IPS-15b (cell line): ENCODE results near the gene HSF2BP.
"Not testable (repeated sequence)": the region's sequence is repeated elsewhere in the genome, so short reads cannot be mapped to it uniquely, and the experiment has no call there.

Source experiments
- H3K27me3 ChIP-seq: one replicate; pipeline ENCODE4 v1.6.1; 2013; ENCODE audit warnings: low read length; ENCODE audit not compliant: control insufficient read depth, insufficient read depth
- H3K36me3 ChIP-seq: one replicate; pipeline ENCODE4 v1.6.1; 2013; ENCODE audit warnings: low read length; ENCODE audit not compliant: control insufficient read depth, insufficient read depth
- H3K4me1 ChIP-seq: one replicate; pipeline ENCODE4 v1.6.1; 2013; ENCODE audit warnings: mild to moderate bottlenecking, low read length; ENCODE audit not compliant: control insufficient read depth, insufficient read depth
- H3K4me3 ChIP-seq: one replicate; pipeline ENCODE4 v1.5.1; 2013; ENCODE audit warnings: low read depth, low read length
- H3K9ac ChIP-seq: one replicate; pipeline ENCODE4 v1.6.1; 2013; ENCODE audit warnings: low read depth, mild to moderate bottlenecking, low read length
- H3K9me3 ChIP-seq: one replicate; pipeline ENCODE4 v1.6.1; 2013; ENCODE audit warnings: mild to moderate bottlenecking, low read length; ENCODE audit not compliant: control insufficient read depth, insufficient read depth

Gene HSF2BP

GRCh38 chr21:43575473-43575844 is 83.8 kb downstream of the HSF2BP start:
- Histone ChIP-seq H3K27me3 (no peaks in the 10 kb centered on the region), H3K4me1 (no peaks in the 10 kb centered on the region), H3K9ac (no peak overlapping the region), H3K4me3 (no peak overlapping the region), H3K9me3 (no peaks in the 10 kb centered on the region), H3K36me3 (no peaks in the 10 kb centered on the region)

GRCh38 chr21:43574741-43575472 is 84.4 kb downstream of the HSF2BP start:
- no peaks in the 10 kb centered on the region for H3K36me3 ChIP-seq
- H3K4me1 ChIP-seq, result no peaks in the 10 kb centered on the region
- H3K27me3 ChIP-seq, result no peaks in the 10 kb centered on the region
- no peak overlapping the region for H3K9ac ChIP-seq
- H3K4me3 ChIP-seq, result no peak overlapping the region
- no peaks in the 10 kb centered on the region for H3K9me3 ChIP-seq

- no peaks in the 10 kb centered on the region for H3K36me3 ChIP-seq
- H3K9me3 ChIP-seq, result no peaks in the 10 kb centered on the region
- H3K27me3 ChIP-seq, result no peaks in the 10 kb centered on the region
- H3K4me3 ChIP-seq, result no peak overlapping the region
- no peak overlapping the region for H3K9ac ChIP-seq
- no peaks in the 10 kb centered on the region for H3K4me1 ChIP-seq
Measured at GRCh38 chr21:43573921-43574320, 85.4 kb downstream of the HSF2BP start.

GRCh38 chr21:43572446-43572845 is 86.8 kb downstream of the HSF2BP start:
- Histone ChIP-seq H3K36me3 (no peaks in the 10 kb centered on the region), H3K27me3 (no peaks in the 10 kb centered on the region), H3K9me3 (no peaks in the 10 kb centered on the region), H3K4me3 (no peak overlapping the region), H3K4me1 (no peaks in the 10 kb centered on the region), H3K9ac (no peak overlapping the region)

- no peak overlapping the region for H3K9ac ChIP-seq
- no peaks in the 10 kb centered on the region for H3K36me3 ChIP-seq
- no peaks in the 10 kb centered on the region for H3K4me1 ChIP-seq
Measured at GRCh38 chr21:43571976-43572375, 87.3 kb downstream of the HSF2BP start.

GRCh38 chr21:43570195-43570594 is 89.1 kb downstream of the HSF2BP start:
- not testable (repeated sequence) for H3K36me3 ChIP-seq, H3K9ac ChIP-seq, H3K4me3 ChIP-seq, H3K27me3 ChIP-seq, H3K9me3 ChIP-seq, H3K4me1 ChIP-seq

More at GRCh38 chr21:43571976-43572375, 87.3 kb downstream of the HSF2BP start:
- H3K4me3 ChIP-seq, result no peak overlapping the region
- H3K27me3 ChIP-seq, result no peaks in the 10 kb centered on the region
- no peaks in the 10 kb centered on the region for H3K9me3 ChIP-seq

- not testable (repeated sequence) for H3K9me3 ChIP-seq, H3K4me3 ChIP-seq, H3K36me3 ChIP-seq, H3K9ac ChIP-seq, H3K4me1 ChIP-seq, H3K27me3 ChIP-seq
Measured at GRCh38 chr21:43562451-43562850, 96.8 kb downstream of the HSF2BP start.

GRCh38 chr21:43540561-43540960 is 118.7 kb downstream of the HSF2BP start:
- H3K27me3 ChIP-seq, H3K4me1 ChIP-seq, H3K4me3 ChIP-seq, H3K9me3 ChIP-seq, H3K9ac ChIP-seq, H3K36me3 ChIP-seq: not testable (repeated sequence)

GRCh38 chr21:43522495-43523131 is 136.7 kb downstream of the HSF2BP start:
- not testable (repeated sequence) for H3K9ac ChIP-seq, H3K36me3 ChIP-seq, H3K9me3 ChIP-seq, H3K4me3 ChIP-seq, H3K27me3 ChIP-seq, H3K4me1 ChIP-seq

- not testable (repeated sequence) for H3K36me3 ChIP-seq, H3K4me3 ChIP-seq, H3K27me3 ChIP-seq, H3K9ac ChIP-seq, H3K4me1 ChIP-seq, H3K9me3 ChIP-seq
Measured at GRCh38 chr21:43517701-43518100, 141.6 kb downstream of the HSF2BP start.

- H3K36me3 ChIP-seq, H3K27me3 ChIP-seq, H3K4me1 ChIP-seq, H3K9me3 ChIP-seq, H3K4me3 ChIP-seq, H3K9ac ChIP-seq: not testable (repeated sequence)
Measured at GRCh38 chr21:43516860-43517627, 142.2 kb downstream of the HSF2BP start.

GRCh38 chr21:43516295-43516847 is 142.9 kb downstream of the HSF2BP start:
- not testable (repeated sequence) for H3K9ac ChIP-seq, H3K4me3 ChIP-seq, H3K36me3 ChIP-seq, H3K27me3 ChIP-seq, H3K9me3 ChIP-seq, H3K4me1 ChIP-seq
